ENCODE measurements around the gene MAGIX.

Gene MAGIX

GRCh38 chrX:49132275-49132674 lies 30.3 kb upstream of the MAGIX start (continued):
- TF ChIP-seq KLF7 (tag by site-specific recombination; IDR thresholded peaks at IDR 0.05; ENCODE audit: borderline replicate concordance) (peak; percentile 48; the same call in 1 of the 2 replicates), ZNF292 (tag by site-specific recombination; IDR thresholded peaks at IDR 0.05; ENCODE audit: borderline replicate concordance, low read depth) (peak; percentile 53; the same call in 1 of the 2 replicates), ZNF354C (tag by site-specific recombination; IDR thresholded peaks at IDR 0.05; ENCODE audit: borderline replicate concordance, low read depth) (0 out of 2 replicates have a peak, but pooled peaks have one; percentile 62), ZBTB21 (tag by site-specific recombination; IDR thresholded peaks at IDR 0.05) (peak; percentile 50; the same call in 1 of the 2 replicates), AEBP2 (tag by site-specific recombination; IDR thresholded peaks at IDR 0.05; ENCODE audit: borderline replicate concordance) (0 out of 2 replicates have a peak, but pooled peaks have one; percentile 48), ZNF518A (tag by site-specific recombination; conservative IDR thresholded peaks at IDR 0.05; ENCODE audit: low read depth) (peak; percentile 85), ZBTB8A (tag by site-specific recombination; IDR thresholded peaks at IDR 0.05) (peak; percentile 60; the same call in 1 of the 2 replicates), ZNF623 (tag by site-specific recombination; IDR thresholded peaks at IDR 0.05) (peak; percentile 75), ZFP37 (tag by site-specific recombination; IDR thresholded peaks at IDR 0.05) (0 out of 2 replicates have a peak, but pooled peaks have one; percentile 49), ZNF266 (tag by site-specific recombination; IDR thresholded peaks at IDR 0.05; ENCODE audit: low read depth) (peak; percentile 57; the same call in 1 of the 2 replicates), ZNF426 (tag by site-specific recombination; IDR thresholded peaks at IDR 0.05) (peak; percentile 89), ZNF529 (tag by site-specific recombination; IDR thresholded peaks at IDR 0.05; ENCODE audit: insufficient replicate concordance) (peak; percentile 50), SP3 (tag by site-specific recombination; IDR thresholded peaks at IDR 0.05) (peak; percentile 22; the same call in 1 of the 2 replicates), ZNF555 (tag by site-specific recombination; conservative IDR thresholded peaks at IDR 0.05) (peak; percentile 86), ZNF791 (tag by site-specific recombination; IDR thresholded peaks at IDR 0.05) (0 out of 2 replicates have a peak, but pooled peaks have one; percentile 35)

- POLR2A ChIA-PET: no interaction called here
- CTCF ChIA-PET: no interaction called here
- Histone ChIP-seq H3K4me3 (ENCODE audit: low read depth, low read length) (no peak overlapping the region), H3K36me3 (ENCODE audit: control insufficient read depth in 2 of 2, insufficient read depth in 1 of 2, low read length in 2 of 2) (no peaks in the 10 kb centered on the region), H3K4me1 (ENCODE audit: control insufficient read depth, insufficient read depth, low read length) (no peaks in the 10 kb centered on the region), H3K27ac (ENCODE audit: extremely low read depth, low read depth, low read length) (no peak overlapping the region), H3K9me3 (ENCODE audit: control insufficient read depth, insufficient read depth, low read depth, low read length) (no peaks in the 10 kb centered on the region)
- TF ChIP-seq ZNF248 (tag by site-specific recombination; IDR thresholded peaks at IDR 0.05) (no peak), WT1 (tag by site-specific recombination; IDR thresholded peaks at IDR 0.05) (no peak), ZNF366 (tag by site-specific recombination; conservative IDR thresholded peaks at IDR 0.05) (peak; percentile 77), ZNF23 (tag by site-specific recombination; IDR thresholded peaks at IDR 0.05; ENCODE audit: borderline replicate concordance) (no peak), ZNF18 (tag by site-specific recombination; IDR thresholded peaks at IDR 0.05) (no peak)
These were observed 28.8 kb upstream of the MAGIX start for GRCh38 chrX:49133759-49134158.

All from HEK293 (cell line).